BLaER1 treated with 17β-estradiol and CSF1 and Interleukin-3, amounts not matched to agents 10 nM and 100 nM (cell line): ENCODE data around the gene NHEJ1.

Experiments
- H3K27ac ChIP-seq, 11 experiments: shearing (Covaris generic); formaldehyde crosslinking; 2 replicates each; pipeline ENCODE4 v1.8.1; 2022
- H3K27me3 ChIP-seq, 11 experiments: shearing (Covaris generic); formaldehyde crosslinking; 2 replicates each; pipeline ENCODE4 v1.8.1; 2022
- H3K36me3 ChIP-seq, 11 experiments: shearing (Covaris generic); formaldehyde crosslinking; 2 replicates each; pipeline ENCODE4 v1.8.1; 2022
- H3K4me1 ChIP-seq, 10 experiments: shearing (Covaris generic); formaldehyde crosslinking; 2 replicates each; pipeline ENCODE4 v1.8.1; 2022
- H3K4me2 ChIP-seq, 11 experiments: shearing (Covaris generic); formaldehyde crosslinking; 2 replicates each; pipeline ENCODE4 v1.8.1; 2022
- H3K4me3 ChIP-seq, 10 experiments: shearing (Covaris generic); formaldehyde crosslinking; 2 replicates each; pipeline ENCODE4 v1.8.1; 2022
- H3K9ac ChIP-seq, 11 experiments: shearing (Covaris generic); formaldehyde crosslinking; 2 replicates each; pipeline ENCODE4 v1.8.1; 2022
- H3K9me3 ChIP-seq, 11 experiments: shearing (Covaris generic); formaldehyde crosslinking; replicated peaks in 1 of 11; 2 replicates each; pipeline ENCODE4 v1.8.1; 2022
- H4K20me1 ChIP-seq, 11 experiments: shearing (Covaris generic); formaldehyde crosslinking; 2 replicates each; pipeline ENCODE4 v1.8.1; 2022
- Cebpa-rat ChIP-seq, 11 experiments: shearing (Covaris generic); IDR thresholded peaks; 2 replicates each; pipeline ENCODE4 v1.8.1; 2022

NHEJ1 gene

GRCh38 chr2:219160186-219161017 lies at the start of gene NHEJ1:
TSS of gene NHEJ1 (minus strand) at chr2:219160815. CDS start at chr2:219158362, 2,453 bp downstream.
- Histone ChIP-seq H3K27me3 (no peaks in the 10 kb centered on the region), H3K9me3 (no peaks in the 10 kb centered on the region), H4K20me1 (peaks cover 0 to 29% (median 0%) of the 10 kb centered on the region in 11 experiments; a peak in 7 of 22 replicates), H3K36me3 (peaks cover 15 to 34% (median 24%) of the 10 kb centered on the region in 11 experiments; a peak in 21 of 22 replicates), H3K9ac (peak within 1 kb of the TSS; percentile 77 to 94 (median 88)), H3K4me2 (peak within 1 kb of the TSS; percentile 59 to 98 (median 89)), H3K27ac (peak within 1 kb of the TSS; percentile 63 to 94 (median 83); a peak in 21 of 22 replicates), H3K4me1 (peaks cover 11 to 15% (median 14%) of the 10 kb centered on the region in 10 experiments), H3K4me3 (peak within 1 kb of the TSS; percentile 56 to 75 (median 66))
- TF ChIP-seq Cebpa-rat (IDR thresholded peaks at IDR 0.05) = no peak

- H3K9me3 ChIP-seq = peaks cover 0 to 2% (median 0%) of the 10 kb centered on the region in 11 experiments; a peak in 2 of 22 replicates
- no peaks in the 10 kb centered on the region for H3K27me3 ChIP-seq
- peak overlapping the region in 8 of 11 experiments; percentile 32 to 63 (median 51); a peak in 16 of 22 replicates for H3K27ac ChIP-seq
- no peak overlapping the region for H3K4me3 ChIP-seq
- H3K36me3 ChIP-seq = peaks cover 27 to 66% (median 58%) of the 10 kb centered on the region in 11 experiments
- H4K20me1 ChIP-seq = peaks cover 0 to 41% (median 6%) of the 10 kb centered on the region in 11 experiments; a peak in 11 of 22 replicates
- H3K4me2 ChIP-seq = peak overlapping the region; percentile 22 to 97 (median 48)
- H3K4me1 ChIP-seq = peaks cover 40 to 51% (median 45%) of the 10 kb centered on the region in 10 experiments
- no peak for TF ChIP-seq Cebpa-rat (IDR thresholded peaks at IDR 0.05)
- peak overlapping the region; percentile 2 to 84 (median 48); a peak in 19 of 22 replicates for H3K9ac ChIP-seq
Observed at GRCh38 chr2:219209236-219210195, 48.9 kb upstream of the NHEJ1 start.

GRCh38 chr2:219207884-219208740 lies 47.5 kb upstream of the NHEJ1 start:
- H3K4me3 ChIP-seq = peak overlapping the region in 6 of 10 experiments; percentile 59 to 74 (median 64); a peak in 8 of 20 replicates
- H3K9ac ChIP-seq = peak overlapping the region; percentile 74 to 84 (median 77); a peak in 19 of 22 replicates
- peak overlapping the region; percentile 86 to 97 (median 95) for H3K4me2 ChIP-seq
- H3K36me3 ChIP-seq = peaks cover 26 to 52% (median 44%) of the 10 kb centered on the region in 11 experiments
- H3K27me3 ChIP-seq = no peaks in the 10 kb centered on the region
- H3K4me1 ChIP-seq = peaks cover 40 to 51% (median 45%) of the 10 kb centered on the region in 10 experiments
- TF ChIP-seq Cebpa-rat (IDR thresholded peaks at IDR 0.05) = no peak
- H3K9me3 ChIP-seq = peaks cover 0 to 5% (median 0%) of the 10 kb centered on the region in 11 experiments; a peak in 2 of 22 replicates
- H3K27ac ChIP-seq = peak overlapping the region in 4 of 11 experiments; percentile 43 to 80 (median 62); a peak in 2 of 22 replicates
- peaks cover 0 to 28% (median 6%) of the 10 kb centered on the region in 11 experiments; a peak in 10 of 22 replicates for H4K20me1 ChIP-seq

GRCh38 chr2:219207134-219207883 lies 46.7 kb upstream of the NHEJ1 start:
- Histone ChIP-seq H3K9me3 (peaks cover 0 to 5% (median 0%) of the 10 kb centered on the region in 11 experiments; a peak in 2 of 22 replicates), H3K36me3 (peaks cover 21 to 44% (median 36%) of the 10 kb centered on the region in 11 experiments), H3K4me1 (peaks cover 40 to 51% (median 45%) of the 10 kb centered on the region in 10 experiments), H3K27ac (peak overlapping the region in 10 of 11 experiments; percentile 18 to 80 (median 70); a peak in 12 of 22 replicates), H3K27me3 (no peaks in the 10 kb centered on the region), H3K4me2 (peak overlapping the region; percentile 86 to 97 (median 95)), H3K4me3 (peak overlapping the region; percentile 51 to 74 (median 62)), H3K9ac (peak overlapping the region; percentile 74 to 84 (median 77); a peak in 20 of 22 replicates), H4K20me1 (peaks cover 0 to 25% (median 6%) of the 10 kb centered on the region in 11 experiments; a peak in 9 of 22 replicates)
- no peak for TF ChIP-seq Cebpa-rat (IDR thresholded peaks at IDR 0.05)

GRCh38 chr2:219206328-219207133 lies 45.9 kb upstream of the NHEJ1 start, which contains the start of gene ZFAND2B:
TSS of gene ZFAND2B (plus strand) at chr2:219206782. CDS start at chr2:219206988, 206 bp downstream.
- peak within 1 kb of the TSS; percentile 74 to 84 (median 77) for H3K9ac ChIP-seq
- H4K20me1 ChIP-seq = peaks cover 0 to 25% (median 6%) of the 10 kb centered on the region in 11 experiments; a peak in 9 of 22 replicates
- H3K27ac ChIP-seq = peak within 1 kb of the TSS; percentile 65 to 81 (median 76)
- no peaks in the 10 kb centered on the region for H3K27me3 ChIP-seq
- peak within 1 kb of the TSS; percentile 51 to 74 (median 62) for H3K4me3 ChIP-seq
- no peak for TF ChIP-seq Cebpa-rat (IDR thresholded peaks at IDR 0.05)
- H3K4me1 ChIP-seq = peaks cover 40 to 51% (median 45%) of the 10 kb centered on the region in 10 experiments
- peaks cover 21 to 40% (median 32%) of the 10 kb centered on the region in 11 experiments; a peak in 21 of 22 replicates for H3K36me3 ChIP-seq
- H3K9me3 ChIP-seq = peaks cover 0 to 5% (median 0%) of the 10 kb centered on the region in 11 experiments; a peak in 2 of 22 replicates
- H3K4me2 ChIP-seq = peak within 1 kb of the TSS; percentile 90 to 97 (median 95)

GRCh38 chr2:219205981-219206327 lies 45.3 kb upstream of the NHEJ1 start:
- Histone ChIP-seq H3K27ac (peak overlapping the region; percentile 37 to 81 (median 76)), H3K36me3 (peaks cover 21 to 34% (median 29%) of the 10 kb centered on the region in 11 experiments; a peak in 21 of 22 replicates), H3K27me3 (no peaks in the 10 kb centered on the region), H3K9me3 (peaks cover 0 to 5% (median 0%) of the 10 kb centered on the region in 11 experiments; a peak in 2 of 22 replicates), H3K4me3 (peak overlapping the region; percentile 51 to 74 (median 62)), H3K9ac (peak overlapping the region; percentile 74 to 84 (median 77)), H4K20me1 (peaks cover 0 to 25% (median 6%) of the 10 kb centered on the region in 11 experiments; a peak in 8 of 22 replicates), H3K4me1 (peaks cover 40 to 48% (median 44%) of the 10 kb centered on the region in 10 experiments), H3K4me2 (peak overlapping the region; percentile 66 to 96 (median 88))
- no peak for TF ChIP-seq Cebpa-rat (IDR thresholded peaks at IDR 0.05)
